ENCODE results near the gene ZFYVE28. TPM values are rescaled to one million over a fixed set of nuclear protein-coding genes. Genes with fewer than 3 reads are reported as not detected.

ZFYVE28 gene
- total RNA-seq, 2 experiments from 2014 or later: 26.2 to 28.0 TPM

DNA sequence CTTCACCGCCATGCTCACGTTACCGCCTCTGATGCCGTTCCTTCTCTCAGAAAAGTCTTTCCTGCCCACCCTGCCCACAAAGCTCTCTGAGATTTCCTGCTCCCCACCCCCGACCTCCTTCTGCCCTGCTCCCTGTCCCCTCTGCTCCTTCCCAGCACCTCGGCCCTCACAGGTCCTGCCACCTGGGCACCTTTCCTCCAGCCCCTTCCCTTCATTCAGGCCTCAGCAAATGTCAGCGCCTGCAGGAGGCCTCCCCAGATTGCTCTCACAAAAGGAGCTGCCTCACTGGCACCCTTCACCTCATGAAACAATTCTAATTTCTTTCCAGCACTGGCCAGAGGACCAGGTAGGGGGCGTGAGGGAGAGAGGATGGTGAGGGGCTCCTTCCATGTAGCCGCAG, 122.9 kb downstream of the ZFYVE28 start:
- Histone ChIP-seq H3K4me1 (ENCODE audit: insufficient read depth, low read length) (peaks cover 48% of the 10 kb centered on the region), H3K27ac (ENCODE audit: low read depth in 1 of 2, low read length in 2 of 2) (no peak overlapping the region), H3K27me3 (ENCODE audit: control insufficient read depth in 1 of 2, insufficient read depth in 2 of 2, low read length in 2 of 2) (no peaks in the 10 kb centered on the region), H3K9me3 (ENCODE audit: control insufficient read depth in 1 of 2, insufficient read depth in 1 of 2, low read length in 2 of 2) (no peaks in the 10 kb centered on the region), H3K36me3 (ENCODE audit: insufficient read depth, low read length) (no peaks in the 10 kb centered on the region), H3K4me3 (ENCODE audit: low read length) (no peak overlapping the region)
- CTCF ChIA-PET: interaction anchor here (0.9 kb wide), 1 partner anchor 14 kb away, joined by 3 read pairs; no protein-coding TSS in a partner anchor
- Mint-ChIP-seq H3K27me3 (no peaks in the 10 kb centered on the region), H3K4me1 (ENCODE audit: low read depth) (peaks cover 74% of the 10 kb centered on the region), H3K36me3 (ENCODE audit: low read depth) (peaks cover 16% of the 10 kb centered on the region), H3K9me3 (no peaks in the 10 kb centered on the region), H3K4me3 (peak overlapping the region; percentile 30), H3K27ac (peak overlapping the region; percentile 83)
- DNase-seq: peak in 2 of 14 experiments; percentile 15 to 16
- POLR2A ChIA-PET: interaction anchor here (1.2 to 3.4 kb wide), 3 partner anchors 14 to 98 kb away, joined by 3 to 21 read pairs (median 7); partner anchors contain the start of gene MXD4
- intact Hi-C loops (cut with DNase I, micrococcal nuclease): no loop called here
- TF ChIP-seq, protein P1, sequence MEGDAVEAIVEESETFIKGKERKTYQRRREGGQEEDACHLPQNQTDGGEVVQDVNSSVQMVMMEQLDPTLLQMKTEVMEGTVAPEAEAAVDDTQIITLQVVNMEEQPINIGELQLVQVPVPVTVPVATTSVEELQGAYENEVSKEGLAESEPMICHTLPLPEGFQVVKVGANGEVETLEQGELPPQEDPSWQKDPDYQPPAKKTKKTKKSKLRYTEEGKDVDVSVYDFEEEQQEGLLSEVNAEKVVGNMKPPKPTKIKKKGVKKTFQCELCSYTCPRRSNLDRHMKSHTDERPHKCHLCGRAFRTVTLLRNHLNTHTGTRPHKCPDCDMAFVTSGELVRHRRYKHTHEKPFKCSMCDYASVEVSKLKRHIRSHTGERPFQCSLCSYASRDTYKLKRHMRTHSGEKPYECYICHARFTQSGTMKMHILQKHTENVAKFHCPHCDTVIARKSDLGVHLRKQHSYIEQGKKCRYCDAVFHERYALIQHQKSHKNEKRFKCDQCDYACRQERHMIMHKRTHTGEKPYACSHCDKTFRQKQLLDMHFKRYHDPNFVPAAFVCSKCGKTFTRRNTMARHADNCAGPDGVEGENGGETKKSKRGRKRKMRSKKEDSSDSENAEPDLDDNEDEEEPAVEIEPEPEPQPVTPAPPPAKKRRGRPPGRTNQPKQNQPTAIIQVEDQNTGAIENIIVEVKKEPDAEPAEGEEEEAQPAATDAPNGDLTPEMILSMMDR (IDR thresholded peaks at IDR 0.05): no peak
- no peak for ATAC-seq (ENCODE audit: poor library complexity)

DNA sequence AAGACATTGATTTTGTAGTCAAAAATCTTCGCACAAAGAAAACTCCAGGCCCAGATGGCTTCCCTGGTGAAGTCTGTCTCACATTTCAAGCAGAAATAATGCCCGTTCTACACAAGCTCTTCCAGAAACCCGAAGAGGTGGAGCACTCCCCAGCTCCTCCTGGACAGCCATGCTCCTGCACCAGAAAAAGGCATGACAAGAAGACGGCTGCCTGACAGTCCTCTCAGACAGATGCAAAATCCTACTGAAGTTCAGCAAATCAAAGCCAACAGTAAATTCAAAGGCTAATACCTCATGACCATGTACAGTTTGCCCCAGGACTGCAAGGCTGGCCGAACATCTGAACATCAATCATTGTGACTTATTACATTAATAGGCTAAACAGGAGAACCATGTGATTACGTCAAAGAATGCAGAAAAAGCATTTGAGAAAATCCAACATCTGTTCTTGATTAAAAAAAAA, 125.8 kb downstream of the ZFYVE28 start:
- H3K27ac ChIP-seq (ENCODE audit: low read depth in 1 of 2, low read length in 2 of 2): no peak overlapping the region
- no peaks in the 10 kb centered on the region for H3K27me3 ChIP-seq (ENCODE audit: control insufficient read depth in 1 of 2, insufficient read depth in 2 of 2, low read length in 2 of 2)
- no peaks in the 10 kb centered on the region for H3K9me3 ChIP-seq (ENCODE audit: control insufficient read depth in 1 of 2, insufficient read depth in 1 of 2, low read length in 2 of 2)
- peaks cover 74% of the 10 kb centered on the region for H3K4me1 ChIP-seq (ENCODE audit: insufficient read depth, low read length)
- ChIA-PET POLR2A (interaction anchor here (0.6 to 3.0 kb wide), 3 partner anchors 11 to 121 kb away, joined by 4 to 46 read pairs (median 7); partner anchors contain the start of gene MXD4), CTCF (interaction anchor here (1.9 to 2.0 kb wide), 2 partner anchors 11 kb away, joined by 4 to 10 read pairs; no protein-coding TSS in a partner anchor)
- peak overlapping the region; percentile 100 for H3K27ac Mint-ChIP-seq
- ATAC-seq (ENCODE audit: poor library complexity) (no peak), DNase-seq (peak in 1 of 14 experiments; percentile 4)
- H3K4me1 Mint-ChIP-seq (ENCODE audit: low read depth): peaks cover 68% of the 10 kb centered on the region
- no peaks in the 10 kb centered on the region for H3K27me3 Mint-ChIP-seq
- no peak overlapping the region for H3K4me3 Mint-ChIP-seq
- intact Hi-C loops (cut with DNase I, micrococcal nuclease): no loop called here
- peaks cover 12% of the 10 kb centered on the region for H3K36me3 Mint-ChIP-seq (ENCODE audit: low read depth)
- no peaks in the 10 kb centered on the region for H3K36me3 ChIP-seq (ENCODE audit: insufficient read depth, low read length)
- H3K9me3 Mint-ChIP-seq: no peaks in the 10 kb centered on the region
- no peak overlapping the region for H3K4me3 ChIP-seq (ENCODE audit: low read length)
- TF ChIP-seq, protein P1 (IDR thresholded peaks at IDR 0.05): no peak

DNA sequence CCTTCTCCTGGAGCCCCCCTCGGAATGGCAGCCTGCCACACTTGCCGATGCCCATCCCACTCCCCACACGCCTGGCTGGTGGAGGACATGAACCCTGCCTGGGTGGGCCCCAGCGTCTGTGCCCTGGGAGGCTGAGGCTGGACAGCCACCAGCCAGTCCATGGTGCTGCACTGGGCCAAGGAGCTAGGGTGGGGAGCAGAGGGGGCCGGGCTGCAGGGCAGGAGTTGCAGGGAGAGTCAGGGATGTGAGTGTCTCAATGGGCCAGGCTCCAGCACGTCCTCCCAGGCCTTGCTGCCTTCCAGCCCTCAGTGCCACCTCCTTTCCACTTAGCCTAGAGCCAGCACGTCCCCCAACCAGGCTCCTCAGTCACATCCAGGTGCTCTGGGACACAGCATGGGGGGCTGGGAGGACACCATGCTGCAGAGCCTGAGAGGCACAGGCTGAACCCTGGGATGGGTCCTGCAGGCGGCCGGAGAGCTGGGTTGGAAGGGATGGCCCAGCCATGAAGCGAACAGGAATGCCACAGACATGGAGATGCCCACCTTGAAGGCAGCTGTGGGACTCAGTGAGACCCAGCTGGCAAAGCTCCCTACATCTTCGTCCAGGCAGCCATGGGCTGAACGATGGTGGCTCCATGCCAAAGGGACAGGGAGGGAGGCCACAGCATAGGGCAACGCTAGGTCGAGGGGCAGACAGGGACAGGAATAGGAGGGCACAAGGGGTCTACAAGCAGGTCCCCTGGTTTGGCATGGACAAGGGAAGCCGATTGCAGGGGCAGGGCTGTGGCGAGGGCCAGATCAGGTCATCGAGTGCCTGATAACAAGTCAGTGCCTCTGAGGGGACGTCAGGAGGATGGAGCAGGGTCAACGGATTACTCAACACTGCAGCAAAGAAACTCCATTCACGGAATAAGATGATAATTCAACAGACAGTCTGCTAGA, 126.5 kb downstream of the ZFYVE28 start:
- H3K4me3 Mint-ChIP-seq: no peak overlapping the region

More for the DNA sequence above, 126.5 kb downstream of the ZFYVE28 start:
- Mint-ChIP-seq H3K27me3 (no peaks in the 10 kb centered on the region), H3K4me1 (ENCODE audit: low read depth) (peaks cover 61% of the 10 kb centered on the region), H3K36me3 (ENCODE audit: low read depth) (peaks cover 11% of the 10 kb centered on the region), H3K9me3 (no peaks in the 10 kb centered on the region), H3K27ac (peak overlapping the region; percentile 100)
- Histone ChIP-seq H3K27ac (ENCODE audit: low read depth in 1 of 2, low read length in 2 of 2) (peak overlapping the region; percentile 85 to 91), H3K9me3 (ENCODE audit: control insufficient read depth in 1 of 2, insufficient read depth in 1 of 2, low read length in 2 of 2) (no peaks in the 10 kb centered on the region), H3K4me3 (ENCODE audit: low read length) (no peak overlapping the region), H3K4me1 (ENCODE audit: insufficient read depth, low read length) (peaks cover 68% of the 10 kb centered on the region), H3K36me3 (ENCODE audit: insufficient read depth, low read length) (peaks cover 2% of the 10 kb centered on the region), H3K27me3 (ENCODE audit: control insufficient read depth in 1 of 2, insufficient read depth in 2 of 2, low read length in 2 of 2) (no peaks in the 10 kb centered on the region)
- ChIA-PET POLR2A (interaction anchor here (1.0 to 3.0 kb wide), 5 partner anchors 10 to 127 kb away, joined by 7 to 51 read pairs (median 17); partner anchors contain the start of genes CFAP99, MXD4 and ZFYVE28), CTCF (interaction anchor here (1.6 to 2.0 kb wide), 2 partner anchors 10 to 120 kb away, joined by 7 to 10 read pairs; no protein-coding TSS in a partner anchor)
- TF ChIP-seq, protein P1 (IDR thresholded peaks at IDR 0.05): no peak
- ATAC-seq (ENCODE audit: poor library complexity): no peak
- peak in 2 of 14 experiments; percentile 22 to 32 for DNase-seq
- intact Hi-C loops (cut with DNase I, micrococcal nuclease): loop anchor here in 1 of 2 experiments (1.0 kb wide), 2 partner anchors 10 to 30 kb away; partner anchors contain the start of gene MXD4

All from CD4-positive, alpha-beta T cell (primary cell).